ENCODE data around the gene SDK1. TPM values are rescaled to one million over a fixed set of nuclear protein-coding genes. Genes with fewer than 3 reads are reported as not detected.

Gene SDK1
- total RNA-seq, 1 experiment from 2014 or later: 20.0 TPM

- H3K9me3 Mint-ChIP-seq (ENCODE audit: low read depth, unreplicated experiment): peaks cover 3% of the 10 kb centered on the region
- no peak overlapping the region for H3K4me3 Mint-ChIP-seq (ENCODE audit: low read depth, unreplicated experiment)
- H3K36me3 Mint-ChIP-seq (ENCODE audit: insufficient read depth, unreplicated experiment): no peaks in the 10 kb centered on the region
- H3K4me1 Mint-ChIP-seq (ENCODE audit: low read depth, unreplicated experiment): no peaks in the 10 kb centered on the region
- CTCF ChIA-PET: no interaction called here
- no peak for DNase-seq
- H3K27me3 Mint-ChIP-seq (ENCODE audit: unreplicated experiment): no peaks in the 10 kb centered on the region
- TF ChIP-seq, protein P1, sequence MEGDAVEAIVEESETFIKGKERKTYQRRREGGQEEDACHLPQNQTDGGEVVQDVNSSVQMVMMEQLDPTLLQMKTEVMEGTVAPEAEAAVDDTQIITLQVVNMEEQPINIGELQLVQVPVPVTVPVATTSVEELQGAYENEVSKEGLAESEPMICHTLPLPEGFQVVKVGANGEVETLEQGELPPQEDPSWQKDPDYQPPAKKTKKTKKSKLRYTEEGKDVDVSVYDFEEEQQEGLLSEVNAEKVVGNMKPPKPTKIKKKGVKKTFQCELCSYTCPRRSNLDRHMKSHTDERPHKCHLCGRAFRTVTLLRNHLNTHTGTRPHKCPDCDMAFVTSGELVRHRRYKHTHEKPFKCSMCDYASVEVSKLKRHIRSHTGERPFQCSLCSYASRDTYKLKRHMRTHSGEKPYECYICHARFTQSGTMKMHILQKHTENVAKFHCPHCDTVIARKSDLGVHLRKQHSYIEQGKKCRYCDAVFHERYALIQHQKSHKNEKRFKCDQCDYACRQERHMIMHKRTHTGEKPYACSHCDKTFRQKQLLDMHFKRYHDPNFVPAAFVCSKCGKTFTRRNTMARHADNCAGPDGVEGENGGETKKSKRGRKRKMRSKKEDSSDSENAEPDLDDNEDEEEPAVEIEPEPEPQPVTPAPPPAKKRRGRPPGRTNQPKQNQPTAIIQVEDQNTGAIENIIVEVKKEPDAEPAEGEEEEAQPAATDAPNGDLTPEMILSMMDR (IDR thresholded peaks at IDR 0.05; ENCODE audit: unreplicated experiment): no peak
- no TSS peak for BruUV-seq (replicated peaks)
- H3K27ac Mint-ChIP-seq (ENCODE audit: unreplicated experiment): no peak overlapping the region
- intact Hi-C loops (cut with micrococcal nuclease; ENCODE audit: unreplicated experiment): no loop called here
Measured at GRCh38 chr7:4241791-4242190, 940.7 kb downstream of the SDK1 start.

- H3K27me3 Mint-ChIP-seq (ENCODE audit: unreplicated experiment): no peaks in the 10 kb centered on the region
- BruUV-seq (replicated peaks): no TSS peak
- H3K27ac Mint-ChIP-seq (ENCODE audit: unreplicated experiment): no peak overlapping the region
- no peaks in the 10 kb centered on the region for H3K36me3 Mint-ChIP-seq (ENCODE audit: insufficient read depth, unreplicated experiment)
- DNase-seq: no peak
- intact Hi-C loops (cut with micrococcal nuclease; ENCODE audit: unreplicated experiment): no loop called here
- H3K4me3 Mint-ChIP-seq (ENCODE audit: low read depth, unreplicated experiment): no peak overlapping the region
- H3K4me1 Mint-ChIP-seq (ENCODE audit: low read depth, unreplicated experiment): no peaks in the 10 kb centered on the region
- peaks cover 3% of the 10 kb centered on the region for H3K9me3 Mint-ChIP-seq (ENCODE audit: low read depth, unreplicated experiment)
- CTCF ChIA-PET: no interaction called here
- TF ChIP-seq, protein P1 (IDR thresholded peaks at IDR 0.05; ENCODE audit: unreplicated experiment): no peak
Measured at GRCh38 chr7:4242706-4243105, 941.7 kb downstream of the SDK1 start.

DNA sequence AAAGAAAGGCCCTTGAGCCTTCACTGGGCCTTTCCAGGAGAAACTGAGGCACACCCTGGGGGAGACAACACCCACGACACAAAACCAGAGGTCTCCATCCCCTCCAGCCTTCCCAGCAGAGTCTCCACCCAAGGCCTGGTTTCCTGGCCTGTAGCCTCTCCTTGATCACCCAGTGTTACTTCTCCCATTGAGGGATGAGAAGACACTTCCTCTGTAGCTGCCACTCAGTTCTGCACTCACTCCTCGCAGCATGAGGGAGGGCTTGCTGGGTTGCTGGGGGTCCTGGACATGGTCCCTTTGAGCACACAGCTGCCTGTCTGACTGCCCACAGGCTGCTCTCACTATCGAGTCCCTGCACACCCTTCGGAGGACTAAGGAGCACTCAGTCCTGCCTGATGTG is 943.0 kb downstream of the SDK1 start:
- CTCF ChIA-PET: interaction anchor here (0.6 kb wide), 1 partner anchor 708 kb away, joined by 3 read pairs; no protein-coding TSS in a partner anchor
- TF ChIP-seq, protein P1 (IDR thresholded peaks at IDR 0.05; ENCODE audit: unreplicated experiment): no peak
- Mint-ChIP-seq H3K9me3 (ENCODE audit: low read depth, unreplicated experiment) (peaks cover 7% of the 10 kb centered on the region), H3K27me3 (ENCODE audit: unreplicated experiment) (no peaks in the 10 kb centered on the region), H3K27ac (ENCODE audit: unreplicated experiment) (no peak overlapping the region), H3K4me1 (ENCODE audit: low read depth, unreplicated experiment) (no peaks in the 10 kb centered on the region), H3K4me3 (ENCODE audit: low read depth, unreplicated experiment) (no peak overlapping the region), H3K36me3 (ENCODE audit: insufficient read depth, unreplicated experiment) (no peaks in the 10 kb centered on the region)
- no peak for DNase-seq
- intact Hi-C loops (cut with micrococcal nuclease; ENCODE audit: unreplicated experiment): no loop called here
- no TSS peak for BruUV-seq (replicated peaks)

- intact Hi-C loops (cut with micrococcal nuclease; ENCODE audit: unreplicated experiment): no loop called here
- no peak for DNase-seq
- Mint-ChIP-seq H3K4me3 (ENCODE audit: low read depth, unreplicated experiment) (no peak overlapping the region), H3K9me3 (ENCODE audit: low read depth, unreplicated experiment) (peaks cover 7% of the 10 kb centered on the region), H3K4me1 (ENCODE audit: low read depth, unreplicated experiment) (no peaks in the 10 kb centered on the region), H3K27ac (ENCODE audit: unreplicated experiment) (no peak overlapping the region), H3K27me3 (ENCODE audit: unreplicated experiment) (no peaks in the 10 kb centered on the region), H3K36me3 (ENCODE audit: insufficient read depth, unreplicated experiment) (no peaks in the 10 kb centered on the region)
- CTCF ChIA-PET: interaction anchor here (0.6 kb wide), 2 partner anchors 11 to 708 kb away, joined by 3 to 4 read pairs; no protein-coding TSS in a partner anchor
- TF ChIP-seq, protein P1 (IDR thresholded peaks at IDR 0.05; ENCODE audit: unreplicated experiment): no peak
- no TSS peak for BruUV-seq (replicated peaks)
Measured at GRCh38 chr7:4244635-4245034, 943.6 kb downstream of the SDK1 start.
